Smooth muscle cell (in vitro differentiated cells): ENCODE measurements around the gene TM4SF1. TPM values are rescaled to one million over a fixed set of nuclear protein-coding genes. Genes with fewer than 3 reads are reported as not detected.

Experiments used
- DNase-seq: peaks from one replicate; lab custom pipeline; 2025; ENCODE audit not compliant: unreplicated experiment; lab: John Stamatoyannopoulos, UW
- H2AFZ ChIP-seq: fragments of 200-600 bp; sonication (generic); 2 replicates; pipeline ENCODE4 v1.6.0; 2016; ENCODE audit warnings: antibody characterized with exemption, low read depth, mild to moderate bottlenecking
- H3F3A ChIP-seq: fragments of 200-600 bp; sonication (generic); 2 replicates; pipeline ENCODE4 v1.6.0; 2017; ENCODE audit warnings: antibody characterized with exemption, low read depth
- H3K27ac ChIP-seq: fragments of 200-600 bp; sonication (generic); 2 replicates; pipeline ENCODE4 v1.5.1; 2016; ENCODE audit warnings: low read depth, mild to moderate bottlenecking
- H3K27me3 ChIP-seq: fragments of 200-600 bp; sonication (generic); 2 replicates; pipeline ENCODE4 v1.6.1; 2016; ENCODE audit warnings: low read depth, mild to moderate bottlenecking
- H3K36me3 ChIP-seq: fragments of 200-600 bp; sonication (generic); 2 replicates; pipeline ENCODE4 v1.5.1; 2016; ENCODE audit warnings: low read depth
- H3K4me1 ChIP-seq: fragments of 200-600 bp; sonication (generic); 2 replicates; pipeline ENCODE4 v1.5.1; 2016; ENCODE audit warnings: low read depth
- H3K4me2 ChIP-seq: fragments of 200-600 bp; sonication (generic); 2 replicates; pipeline ENCODE4 v1.6.0; 2016; ENCODE audit warnings: mild to moderate bottlenecking
- H3K4me3 ChIP-seq: fragments of 200-600 bp; sonication (generic); 2 replicates; pipeline ENCODE4 v1.5.1; 2016; ENCODE audit warnings: mild to moderate bottlenecking
- H3K79me2 ChIP-seq: fragments of 200-600 bp; sonication (generic); 2 replicates; pipeline ENCODE4 v1.6.0; 2016; ENCODE audit warnings: low read depth, mild to moderate bottlenecking
- H3K9ac ChIP-seq: fragments of 200-600 bp; sonication (generic); 2 replicates; pipeline ENCODE4 v1.6.0; 2016; ENCODE audit warnings: low read depth
- H3K9me3 ChIP-seq: fragments of 200-600 bp; sonication (generic); replicated peaks from 2 replicates; pipeline ENCODE4 v1.5.1; 2016; ENCODE audit warnings: low read depth
- H4K20me1 ChIP-seq: fragments of 200-600 bp; sonication (generic); 2 replicates; pipeline ENCODE4 v1.6.0; 2016; ENCODE audit warnings: low read depth
- CTCF ChIP-seq: fragments of 200-600 bp; sonication (generic); IDR thresholded peaks from 2 replicates; pipeline ENCODE4 v1.5.1; 2017; ENCODE audit warnings: borderline replicate concordance, mild to moderate bottlenecking, antibody characterized with exemption; ENCODE audit not compliant: insufficient read depth, poor library complexity, severe bottlenecking
- WGBS: methylation state at CpG from one replicate; pipeline ENCODE4 v1.1.7; 2016; ENCODE audit warnings: low lambda C conversion rate; 5-methylcytosine and 5-hydroxymethylcytosine counted together
- polyA plus RNA-seq: library from polyadenylated mRNA; unstranded; fragments of >200 nt; fragmentation: Nextera tagmentation; extraction: Ambion mirVana; gene quantifications from 2 replicates; pipeline ENCODE4 v1.2.1, GENCODE V29; 2016
- total RNA-seq: library from RNA; depleted of rRNA; stranded (reverse); fragments of >200 nt; gene quantifications from 2 replicates; pipeline ENCODE4 v1.2.3, GENCODE V29; 2014

Gene TM4SF1
- total and polyA plus RNA-seq, 2 experiments from 2014 or later, result 37.5 to 134 TPM

- Histone ChIP-seq H3K79me2 (no peaks in the 10 kb centered on the region), H3F3A (no peaks in the 10 kb centered on the region), H3K9me3 (no peaks in the 10 kb centered on the region), H3K4me2 (no peak overlapping the region), H3K9ac (no peak overlapping the region), H3K27me3 (no peaks in the 10 kb centered on the region), H4K20me1 (no peaks in the 10 kb centered on the region), H3K4me1 (peaks cover 13% of the 10 kb centered on the region), H3K4me3 (no peak overlapping the region), H3K27ac (peak overlapping the region; percentile 76), H3K36me3 (no peaks in the 10 kb centered on the region), H2AFZ (no peak overlapping the region)
- TF ChIP-seq CTCF, result no peak
- DNase-seq, result no peak
- 97% methylated on average over 9 of the region's 9 CpGs for WGBS
These were observed 1.2 kb upstream of the TM4SF1 start for GRCh38 chr3:149378478-149379309.

- H3K4me1 ChIP-seq, result peaks cover 12% of the 10 kb centered on the region
- no peaks in the 10 kb centered on the region for H3K9me3 ChIP-seq
- H3F3A ChIP-seq, result peaks cover 2% of the 10 kb centered on the region
- peak overlapping the region; percentile 76 for H3K27ac ChIP-seq
- H4K20me1 ChIP-seq, result no peaks in the 10 kb centered on the region
- no peak overlapping the region for H2AFZ ChIP-seq
- no peak for TF ChIP-seq CTCF
- H3K27me3 ChIP-seq, result no peaks in the 10 kb centered on the region
- H3K9ac ChIP-seq, result peak overlapping the region; percentile 68
- DNase-seq, result no peak
- 81% methylated on average over 8 of the region's 8 CpGs for WGBS
- H3K4me2 ChIP-seq, result peak overlapping the region; percentile 57
- H3K36me3 ChIP-seq, result no peaks in the 10 kb centered on the region
- H3K4me3 ChIP-seq, result peak overlapping the region; percentile 44
- H3K79me2 ChIP-seq, result no peaks in the 10 kb centered on the region
These were observed 586 bp downstream of the TM4SF1 start for GRCh38 chr3:149376718-149377407.

GRCh38 chr3:149375501-149376196, 1.8 kb downstream of the TM4SF1 start:
- H3K36me3 ChIP-seq, result no peaks in the 10 kb centered on the region
- DNase-seq, result no peak
- peaks cover 4% of the 10 kb centered on the region for H3F3A ChIP-seq
- H3K4me1 ChIP-seq, result peaks cover 21% of the 10 kb centered on the region
- H3K4me2 ChIP-seq, result peak overlapping the region; percentile 57
- no peaks in the 10 kb centered on the region for H4K20me1 ChIP-seq
- no peaks in the 10 kb centered on the region for H3K27me3 ChIP-seq
- WGBS, result 75% methylated on average over 4 of the region's 4 CpGs
- no peak overlapping the region for H2AFZ ChIP-seq
- peak overlapping the region; percentile 44 for H3K4me3 ChIP-seq
- H3K79me2 ChIP-seq, result no peaks in the 10 kb centered on the region
- peak overlapping the region; percentile 68 for H3K9ac ChIP-seq
- no peaks in the 10 kb centered on the region for H3K9me3 ChIP-seq
- H3K27ac ChIP-seq, result peak overlapping the region; percentile 76
- TF ChIP-seq CTCF, result no peak
